Measurements from ENCODE around the gene PNPLA2.

PNPLA2 gene

DNA sequence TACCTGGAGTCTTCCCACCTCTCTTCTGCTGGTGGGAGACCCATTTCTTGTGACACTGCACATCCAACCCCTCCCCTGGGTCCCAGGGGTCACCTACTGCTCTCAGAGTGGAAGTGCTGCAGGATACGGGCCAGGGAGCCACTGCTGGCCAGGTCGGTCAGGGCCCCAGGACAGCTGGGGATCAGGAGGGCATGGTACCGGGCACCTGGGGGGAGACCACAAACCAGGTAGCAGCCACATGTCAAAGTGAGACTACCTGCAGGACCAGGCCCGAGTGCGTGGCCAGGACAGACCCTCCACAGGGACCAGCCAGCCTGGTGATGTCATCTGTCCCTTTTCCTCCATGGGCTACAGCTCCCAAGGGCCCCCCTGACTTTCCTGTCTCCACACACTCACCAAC is 45.3 kb upstream of the PNPLA2 start:
- no peaks in the 10 kb centered on the region for H3K27me3 ChIP-seq
- peaks cover 21% of the 10 kb centered on the region for H3K36me3 ChIP-seq
- H3K4me3 ChIP-seq (ENCODE audit: low read depth, low read length), result no peak overlapping the region
- H3K4me1 ChIP-seq, result no peaks in the 10 kb centered on the region
- H3K9me3 ChIP-seq, result no peaks in the 10 kb centered on the region
- DNase-seq, result no peak
- TF ChIP-seq, protein P1, sequence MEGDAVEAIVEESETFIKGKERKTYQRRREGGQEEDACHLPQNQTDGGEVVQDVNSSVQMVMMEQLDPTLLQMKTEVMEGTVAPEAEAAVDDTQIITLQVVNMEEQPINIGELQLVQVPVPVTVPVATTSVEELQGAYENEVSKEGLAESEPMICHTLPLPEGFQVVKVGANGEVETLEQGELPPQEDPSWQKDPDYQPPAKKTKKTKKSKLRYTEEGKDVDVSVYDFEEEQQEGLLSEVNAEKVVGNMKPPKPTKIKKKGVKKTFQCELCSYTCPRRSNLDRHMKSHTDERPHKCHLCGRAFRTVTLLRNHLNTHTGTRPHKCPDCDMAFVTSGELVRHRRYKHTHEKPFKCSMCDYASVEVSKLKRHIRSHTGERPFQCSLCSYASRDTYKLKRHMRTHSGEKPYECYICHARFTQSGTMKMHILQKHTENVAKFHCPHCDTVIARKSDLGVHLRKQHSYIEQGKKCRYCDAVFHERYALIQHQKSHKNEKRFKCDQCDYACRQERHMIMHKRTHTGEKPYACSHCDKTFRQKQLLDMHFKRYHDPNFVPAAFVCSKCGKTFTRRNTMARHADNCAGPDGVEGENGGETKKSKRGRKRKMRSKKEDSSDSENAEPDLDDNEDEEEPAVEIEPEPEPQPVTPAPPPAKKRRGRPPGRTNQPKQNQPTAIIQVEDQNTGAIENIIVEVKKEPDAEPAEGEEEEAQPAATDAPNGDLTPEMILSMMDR (IDR thresholded peaks at IDR 0.05; ENCODE audit: low read depth, low read length), result no peak

DNA sequence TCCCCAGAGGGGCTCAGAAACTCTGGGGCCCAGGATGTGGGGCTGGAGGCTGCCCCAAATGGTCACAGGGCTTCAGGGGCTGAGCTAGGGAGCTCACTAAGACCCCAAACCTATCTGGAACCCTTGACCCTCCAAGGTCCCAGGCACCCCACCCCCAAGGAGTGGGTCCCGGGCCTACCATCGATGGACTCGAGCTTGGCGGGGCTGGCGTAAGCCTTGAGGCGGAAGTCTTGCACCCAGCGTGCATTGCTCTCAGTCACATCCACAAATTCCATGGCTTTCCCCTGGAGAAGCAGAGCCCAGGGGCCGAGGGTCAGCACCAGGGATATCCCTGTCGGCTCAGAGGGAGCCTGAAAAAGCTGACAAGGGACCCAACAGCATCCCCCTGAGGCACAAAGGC is 44.9 kb upstream of the PNPLA2 start:
- H3K27me3 ChIP-seq, result no peaks in the 10 kb centered on the region
- H3K9me3 ChIP-seq, result no peaks in the 10 kb centered on the region
- TF ChIP-seq, protein P1 (IDR thresholded peaks at IDR 0.05; ENCODE audit: low read depth, low read length), result no peak
- DNase-seq, result no peak
- no peaks in the 10 kb centered on the region for H3K4me1 ChIP-seq
- H3K36me3 ChIP-seq, result peaks cover 21% of the 10 kb centered on the region
- no peak overlapping the region for H3K4me3 ChIP-seq (ENCODE audit: low read depth, low read length)

DNA sequence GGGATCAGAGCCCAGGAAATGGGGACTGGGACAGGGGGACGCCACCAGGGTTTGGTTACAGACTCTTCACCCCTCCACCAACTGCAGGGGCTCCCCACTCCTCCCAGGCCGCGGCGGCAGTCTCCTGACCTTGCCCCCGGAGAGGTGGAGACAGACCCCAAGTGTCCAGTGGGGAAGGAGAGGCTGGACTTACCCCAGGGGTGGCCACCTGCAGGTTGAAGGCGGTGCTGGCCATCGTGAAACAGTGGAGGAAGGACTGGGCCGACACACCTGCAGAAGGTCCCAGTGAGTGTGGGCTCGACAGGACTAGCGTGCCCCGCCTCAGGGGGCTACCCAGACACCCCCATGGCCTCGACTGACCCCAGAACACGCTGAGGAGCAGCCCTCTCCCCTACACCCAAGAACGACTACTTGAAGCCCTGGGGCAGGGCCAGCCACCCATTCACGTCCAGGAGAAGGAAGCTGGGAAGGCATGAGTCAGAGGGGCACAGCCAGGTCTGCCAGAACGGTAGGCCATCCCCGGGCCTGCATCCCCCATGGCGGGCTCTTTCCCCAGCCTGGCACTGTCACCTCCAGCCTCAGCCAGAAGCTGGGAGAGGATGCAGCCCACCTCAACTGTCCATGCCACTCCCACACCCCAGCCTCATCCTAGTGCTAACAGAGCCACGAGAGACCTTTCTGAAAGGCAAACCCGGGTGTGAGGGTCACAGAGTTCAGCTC is 43.7 kb upstream of the PNPLA2 start:
- no peaks in the 10 kb centered on the region for H3K4me1 ChIP-seq
- no peaks in the 10 kb centered on the region for H3K27me3 ChIP-seq
- H3K36me3 ChIP-seq, result peaks cover 18% of the 10 kb centered on the region
- DNase-seq, result no peak
- H3K4me3 ChIP-seq (ENCODE audit: low read depth, low read length), result no peak overlapping the region
- TF ChIP-seq, protein P1 (IDR thresholded peaks at IDR 0.05; ENCODE audit: low read depth, low read length), result no peak
- no peaks in the 10 kb centered on the region for H3K9me3 ChIP-seq

DNA sequence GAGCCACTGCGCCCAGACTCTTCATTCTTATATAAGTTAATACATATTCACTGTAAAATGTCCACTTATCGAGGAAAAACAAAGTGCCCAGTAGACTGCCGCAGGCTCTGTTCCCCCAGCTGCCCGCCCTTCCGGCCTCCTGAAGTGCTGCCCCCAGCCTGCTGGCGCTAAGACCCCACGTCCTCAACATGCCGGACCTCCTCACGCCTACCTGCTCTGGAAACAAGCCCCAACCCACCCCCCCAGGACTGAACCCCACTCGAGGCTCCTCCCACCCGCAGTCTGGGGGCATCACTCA is 42.5 kb upstream of the PNPLA2 start:
- Histone ChIP-seq H3K27me3 (no peaks in the 10 kb centered on the region), H3K4me3 (ENCODE audit: low read depth, low read length) (peak overlapping the region; percentile 67), H3K9me3 (no peaks in the 10 kb centered on the region), H3K36me3 (peaks cover 8% of the 10 kb centered on the region), H3K4me1 (no peaks in the 10 kb centered on the region)
- DNase-seq, result no peak
- TF ChIP-seq, protein P1 (IDR thresholded peaks at IDR 0.05; ENCODE audit: low read depth, low read length), result no peak

DNA sequence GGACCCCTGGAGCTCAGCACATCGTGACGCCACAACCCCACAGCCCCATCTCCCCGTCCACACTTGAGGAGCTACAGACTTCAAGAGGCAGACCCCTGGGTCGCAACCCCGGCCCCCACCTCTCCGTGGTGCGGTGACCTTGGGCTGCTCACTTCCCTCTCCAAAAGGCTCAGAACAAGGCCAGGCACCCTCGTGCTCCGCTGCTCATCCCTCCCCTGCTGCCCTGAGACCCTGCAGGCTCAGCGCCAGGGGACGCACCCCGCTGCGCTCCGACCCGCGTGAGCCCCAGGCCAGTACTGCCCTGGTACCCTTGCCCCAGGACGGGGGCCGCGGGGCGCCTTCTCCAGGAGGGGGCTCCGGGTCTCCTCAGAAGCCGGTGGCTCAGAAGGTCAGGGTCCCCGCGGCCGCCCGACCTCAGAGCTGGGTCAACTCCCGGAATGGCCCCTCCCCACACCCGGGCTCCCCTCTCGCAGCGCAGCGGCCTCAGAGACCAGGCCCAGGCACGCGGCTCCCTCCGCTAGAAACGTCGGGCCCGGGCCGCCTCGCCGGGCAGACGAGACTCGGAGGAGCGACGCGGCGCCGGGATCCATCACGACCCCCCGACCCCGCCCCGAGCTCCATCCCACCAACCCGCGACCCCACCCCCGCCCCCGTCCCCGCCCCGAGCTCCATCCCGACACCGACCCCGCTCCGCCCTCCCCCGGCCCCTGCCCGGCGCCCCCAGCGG is 42.0 kb upstream of the PNPLA2 start:
- H3K4me1 ChIP-seq, result no peaks in the 10 kb centered on the region
- H3K4me3 ChIP-seq (ENCODE audit: low read depth, low read length), result peak overlapping the region; percentile 67
- no peaks in the 10 kb centered on the region for H3K27me3 ChIP-seq
- H3K36me3 ChIP-seq, result peaks cover 3% of the 10 kb centered on the region
- DNase-seq, result peak; percentile 61
- no peaks in the 10 kb centered on the region for H3K9me3 ChIP-seq
- TF ChIP-seq, protein P1 (IDR thresholded peaks at IDR 0.05; ENCODE audit: low read depth, low read length), result no peak
